H1 (cell line): Measurements from ENCODE around the gene GZMM. TPM values are rescaled to one million over a fixed set of nuclear protein-coding genes. Genes with fewer than 3 reads are reported as not detected.

Source experiments
- BACH1 ChIP-seq: IDR thresholded peaks from 2 replicates; pipeline ENCODE4 v1.6.1; 2012; ENCODE audit warnings: low read length, improper control_type of control experiment
- CHD2 ChIP-seq: IDR thresholded peaks from 2 replicates; pipeline ENCODE4 v1.6.1; 2012; ENCODE audit warnings: low read length, improper control_type of control experiment
- CREB1 ChIP-seq: IDR thresholded peaks from 2 replicates; pipeline ENCODE4 v1.6.1; 2012; ENCODE audit warnings: inconsistent platforms
- JUN ChIP-seq: IDR thresholded peaks from 2 replicates; pipeline ENCODE4 v1.6.1; 2011; ENCODE audit warnings: low read depth, mild to moderate bottlenecking, improper control_type of control experiment, low read length
- NRF1 ChIP-seq: IDR thresholded peaks from 2 replicates; pipeline ENCODE4 v1.6.1; 2011; ENCODE audit warnings: mild to moderate bottlenecking, low read depth, low read length, improper control_type of control experiment
- POLR2A ChIP-seq, 2 experiments: IDR thresholded peaks; 1 replicate in 1 of 2; 2 replicates in 1 of 2; pipeline ENCODE4 v1.6.1; 2011; ENCODE audit warnings: low read depth in 2 of 2, low read length in 2 of 2, mild to moderate bottlenecking in 2 of 2; ENCODE audit errors: control extremely low read depth in 1 of 2
- POU5F1 ChIP-seq: IDR thresholded peaks from 2 replicates; pipeline ENCODE4 v1.6.1; 2011; ENCODE audit warnings: low read depth, mild to moderate bottlenecking, low read length, moderate library complexity
- RBBP5 ChIP-seq: IDR thresholded peaks from 2 replicates; pipeline ENCODE4 v1.7.1; 2012; ENCODE audit warnings: low read depth, mild to moderate bottlenecking, inconsistent platforms, low read length, moderate library complexity, borderline replicate concordance
- SIN3A ChIP-seq, 2 experiments: IDR thresholded peaks in 1 of 2; conservative IDR thresholded peaks in 1 of 2; 2 replicates each; pipeline ENCODE4 v1.6.1; 2011 to 2012; ENCODE audit warnings: low read length in 2 of 2, improper control_type of control experiment in 1 of 2, low read depth in 1 of 2, mild to moderate bottlenecking in 1 of 2
- SP1 ChIP-seq: IDR thresholded peaks from 2 replicates; pipeline ENCODE4 v1.6.1; 2011; ENCODE audit warnings: low read depth, low read length
- SRF ChIP-seq: IDR thresholded peaks from 2 replicates; pipeline ENCODE4 v1.6.1; 2011; ENCODE audit warnings: mild to moderate bottlenecking, low read depth, low read length, moderate library complexity
- polyA plus RNA-seq, 7 experiments: library from polyadenylated mRNA; depleted of rRNA in 3 of 7; stranded (reverse) in 5 of 7; unstranded in 2 of 7; fragments of >200 nt in 5 of 7; fragments of 200-250 nt in 2 of 7; gene quantifications; 1 replicate in 5 of 7; 2 replicates in 1 of 7; 4 replicates in 1 of 7; pipeline versions ENCODE4 v1.2.1 to v1.2.3, GENCODE V29; 2011 to 2013; ENCODE audit warnings: missing spikeins in 2 of 7, mixed read lengths in 2 of 7
- total RNA-seq: library from RNA; stranded (reverse); fragmentation: NEBNext Ultra II Directional; extraction: Animal tissue kit (Norgen Biotek cat#: 25700); gene quantifications from 2 replicates; pipeline ENCODE4 v1.2.1, GENCODE V29; 2021
- TF ChIP-seq, protein P1 (sequence below): fragments of 300-600 bp; sonication (generic); IDR thresholded peaks from 2 replicates; pipeline ENCODE4 v1.7.1; 2012; ENCODE audit warnings: low read length, moderate library complexity, mild to moderate bottlenecking, inconsistent platforms; ENCODE audit not compliant: insufficient replicate concordance

GZMM gene
- total and polyA plus RNA-seq, 2 of the 8 experiments (the other 6 are each of a cell fraction or from before 2014, with no cell fraction given) = 0.09 to 0.32 TPM

DNA sequence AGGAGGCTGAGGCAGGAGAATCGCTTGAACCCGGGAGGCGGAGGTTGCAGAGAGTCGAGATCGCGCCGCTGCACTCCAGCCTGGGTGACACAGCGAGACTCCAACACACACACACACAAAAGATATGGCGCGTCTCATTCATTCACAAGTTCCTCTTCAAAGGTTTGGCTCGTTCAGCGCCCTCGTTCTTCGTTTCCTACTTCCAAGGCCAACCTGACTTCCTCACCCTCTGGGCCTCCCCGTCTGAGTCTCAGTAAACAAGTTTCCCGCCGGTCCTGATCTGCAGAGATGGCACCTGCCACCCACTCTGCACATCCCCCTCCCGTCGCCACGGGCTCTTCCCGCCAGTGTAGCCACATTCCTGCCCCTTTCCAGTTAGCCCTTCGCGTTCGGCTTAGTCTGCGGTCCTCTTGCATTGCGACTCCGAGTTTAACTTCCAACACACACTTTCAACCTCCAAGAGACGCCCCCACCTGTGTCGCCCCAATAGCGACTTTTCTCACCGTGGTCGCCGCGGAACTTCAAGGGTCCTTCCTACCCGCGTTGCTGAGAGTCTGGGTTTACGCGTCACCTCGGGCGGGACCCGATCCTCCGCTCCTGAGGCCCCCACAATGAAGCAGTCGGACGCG, 27.2 kb downstream of the GZMM start (continued):
- TF ChIP-seq, protein P1, sequence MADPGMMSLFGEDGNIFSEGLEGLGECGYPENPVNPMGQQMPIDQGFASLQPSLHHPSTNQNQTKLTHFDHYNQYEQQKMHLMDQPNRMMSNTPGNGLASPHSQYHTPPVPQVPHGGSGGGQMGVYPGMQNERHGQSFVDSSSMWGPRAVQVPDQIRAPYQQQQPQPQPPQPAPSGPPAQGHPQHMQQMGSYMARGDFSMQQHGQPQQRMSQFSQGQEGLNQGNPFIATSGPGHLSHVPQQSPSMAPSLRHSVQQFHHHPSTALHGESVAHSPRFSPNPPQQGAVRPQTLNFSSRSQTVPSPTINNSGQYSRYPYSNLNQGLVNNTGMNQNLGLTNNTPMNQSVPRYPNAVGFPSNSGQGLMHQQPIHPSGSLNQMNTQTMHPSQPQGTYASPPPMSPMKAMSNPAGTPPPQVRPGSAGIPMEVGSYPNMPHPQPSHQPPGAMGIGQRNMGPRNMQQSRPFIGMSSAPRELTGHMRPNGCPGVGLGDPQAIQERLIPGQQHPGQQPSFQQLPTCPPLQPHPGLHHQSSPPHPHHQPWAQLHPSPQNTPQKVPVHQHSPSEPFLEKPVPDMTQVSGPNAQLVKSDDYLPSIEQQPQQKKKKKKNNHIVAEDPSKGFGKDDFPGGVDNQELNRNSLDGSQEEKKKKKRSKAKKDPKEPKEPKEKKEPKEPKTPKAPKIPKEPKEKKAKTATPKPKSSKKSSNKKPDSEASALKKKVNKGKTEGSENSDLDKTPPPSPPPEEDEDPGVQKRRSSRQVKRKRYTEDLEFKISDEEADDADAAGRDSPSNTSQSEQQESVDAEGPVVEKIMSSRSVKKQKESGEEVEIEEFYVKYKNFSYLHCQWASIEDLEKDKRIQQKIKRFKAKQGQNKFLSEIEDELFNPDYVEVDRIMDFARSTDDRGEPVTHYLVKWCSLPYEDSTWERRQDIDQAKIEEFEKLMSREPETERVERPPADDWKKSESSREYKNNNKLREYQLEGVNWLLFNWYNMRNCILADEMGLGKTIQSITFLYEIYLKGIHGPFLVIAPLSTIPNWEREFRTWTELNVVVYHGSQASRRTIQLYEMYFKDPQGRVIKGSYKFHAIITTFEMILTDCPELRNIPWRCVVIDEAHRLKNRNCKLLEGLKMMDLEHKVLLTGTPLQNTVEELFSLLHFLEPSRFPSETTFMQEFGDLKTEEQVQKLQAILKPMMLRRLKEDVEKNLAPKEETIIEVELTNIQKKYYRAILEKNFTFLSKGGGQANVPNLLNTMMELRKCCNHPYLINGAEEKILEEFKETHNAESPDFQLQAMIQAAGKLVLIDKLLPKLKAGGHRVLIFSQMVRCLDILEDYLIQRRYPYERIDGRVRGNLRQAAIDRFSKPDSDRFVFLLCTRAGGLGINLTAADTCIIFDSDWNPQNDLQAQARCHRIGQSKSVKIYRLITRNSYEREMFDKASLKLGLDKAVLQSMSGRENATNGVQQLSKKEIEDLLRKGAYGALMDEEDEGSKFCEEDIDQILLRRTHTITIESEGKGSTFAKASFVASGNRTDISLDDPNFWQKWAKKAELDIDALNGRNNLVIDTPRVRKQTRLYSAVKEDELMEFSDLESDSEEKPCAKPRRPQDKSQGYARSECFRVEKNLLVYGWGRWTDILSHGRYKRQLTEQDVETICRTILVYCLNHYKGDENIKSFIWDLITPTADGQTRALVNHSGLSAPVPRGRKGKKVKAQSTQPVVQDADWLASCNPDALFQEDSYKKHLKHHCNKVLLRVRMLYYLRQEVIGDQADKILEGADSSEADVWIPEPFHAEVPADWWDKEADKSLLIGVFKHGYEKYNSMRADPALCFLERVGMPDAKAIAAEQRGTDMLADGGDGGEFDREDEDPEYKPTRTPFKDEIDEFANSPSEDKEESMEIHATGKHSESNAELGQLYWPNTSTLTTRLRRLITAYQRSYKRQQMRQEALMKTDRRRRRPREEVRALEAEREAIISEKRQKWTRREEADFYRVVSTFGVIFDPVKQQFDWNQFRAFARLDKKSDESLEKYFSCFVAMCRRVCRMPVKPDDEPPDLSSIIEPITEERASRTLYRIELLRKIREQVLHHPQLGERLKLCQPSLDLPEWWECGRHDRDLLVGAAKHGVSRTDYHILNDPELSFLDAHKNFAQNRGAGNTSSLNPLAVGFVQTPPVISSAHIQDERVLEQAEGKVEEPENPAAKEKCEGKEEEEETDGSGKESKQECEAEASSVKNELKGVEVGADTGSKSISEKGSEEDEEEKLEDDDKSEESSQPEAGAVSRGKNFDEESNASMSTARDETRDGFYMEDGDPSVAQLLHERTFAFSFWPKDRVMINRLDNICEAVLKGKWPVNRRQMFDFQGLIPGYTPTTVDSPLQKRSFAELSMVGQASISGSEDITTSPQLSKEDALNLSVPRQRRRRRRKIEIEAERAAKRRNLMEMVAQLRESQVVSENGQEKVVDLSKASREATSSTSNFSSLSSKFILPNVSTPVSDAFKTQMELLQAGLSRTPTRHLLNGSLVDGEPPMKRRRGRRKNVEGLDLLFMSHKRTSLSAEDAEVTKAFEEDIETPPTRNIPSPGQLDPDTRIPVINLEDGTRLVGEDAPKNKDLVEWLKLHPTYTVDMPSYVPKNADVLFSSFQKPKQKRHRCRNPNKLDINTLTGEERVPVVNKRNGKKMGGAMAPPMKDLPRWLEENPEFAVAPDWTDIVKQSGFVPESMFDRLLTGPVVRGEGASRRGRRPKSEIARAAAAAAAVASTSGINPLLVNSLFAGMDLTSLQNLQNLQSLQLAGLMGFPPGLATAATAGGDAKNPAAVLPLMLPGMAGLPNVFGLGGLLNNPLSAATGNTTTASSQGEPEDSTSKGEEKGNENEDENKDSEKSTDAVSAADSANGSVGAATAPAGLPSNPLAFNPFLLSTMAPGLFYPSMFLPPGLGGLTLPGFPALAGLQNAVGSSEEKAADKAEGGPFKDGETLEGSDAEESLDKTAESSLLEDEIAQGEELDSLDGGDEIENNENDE = no peak
- TF ChIP-seq CHD2 (no peak), SP1 (no peak), SIN3A (conservative IDR thresholded peaks at IDR 0.05 in 1 of 2, IDR thresholded peaks at IDR 0.05 in 1 of 2; ENCODE audit: low read depth in 1 of 2, low read length in 2 of 2) (no peak), NRF1 (no peak), SRF (no peak), BACH1 (0 out of 2 replicates have a peak, but pooled peaks have one; percentile 2), CREB1 (no peak; the same call in 1 of the 2 replicates), POU5F1 (no peak), POLR2A (IDR thresholded peaks at IDR 0.05; ENCODE audit: control extremely low read depth in 1 of 2, low read depth in 2 of 2, low read length in 2 of 2) (peak in 1 of 2 experiments; percentile 67; a peak in 1 of 3 replicates), JUN (no peak), RBBP5 (no peak)
